HepG2 (cell line): Measurements from ENCODE around the gene CBFA2T2.

ENCODE experiments used
- KLF9 ChIP-seq: IDR thresholded peaks from 2 replicates; pipeline ENCODE4 v1.6.1; 2016; ENCODE audit warnings: low read depth
- PBX3 ChIP-seq: sonication (generic); formaldehyde crosslinking; IDR thresholded peaks from 2 replicates; pipeline ENCODE4 v1.8.1; 2023; ENCODE audit warnings: missing genetic modification reagents, inconsistent platforms, borderline replicate concordance
- POLR2A ChIP-seq, 2 experiments: IDR thresholded peaks; 2 replicates each; pipeline ENCODE4 v1.6.1; 2011; ENCODE audit warnings: low read depth in 2 of 2, low read length in 2 of 2, mild to moderate bottlenecking in 1 of 2, moderate library complexity in 1 of 2; ENCODE audit not compliant: insufficient read depth in 1 of 2
- ZNF546 ChIP-seq: sonication (generic); formaldehyde crosslinking; conservative IDR thresholded peaks from 2 replicates; pipeline ENCODE4 v1.8.1; 2023; ENCODE audit warnings: mild to moderate bottlenecking, missing genetic modification reagents

GRCh38 chr20:33667245-33667675, 177.4 kb downstream of the CBFA2T2 start:
- TF ChIP-seq ZNF546 (no peak), POLR2A (IDR thresholded peaks at IDR 0.05; ENCODE audit: insufficient read depth in 1 of 2, low read depth in 2 of 2, low read length in 2 of 2) (no peak; a peak in 1 of 4 replicates), PBX3 (CRISPR knock-in tag) (no peak), KLF9 (CRISPR knock-in tag) (no peak)
